AG04450 (cell line): ENCODE measurements around the gene FOXF1. TPM values are rescaled to one million over a fixed set of nuclear protein-coding genes. Genes with fewer than 3 reads are reported as not detected.

Experiments used
- CTCF ChIA-PET: fragments of 300-600, 350-600 bp; formaldehyde crosslinking; extraction: SDS; loops from one replicate; lab custom pipeline; 2022; ENCODE audit warnings: antibody characterized with exemption, inconsistent platforms; lab: Charles Lee
- POLR2A ChIA-PET: fragments of 350-600 bp; formaldehyde crosslinking; extraction: SDS; loops from one replicate; lab custom pipeline; 2021; ENCODE audit warnings: antibody characterized with exemption, inconsistent platforms; lab: Yijun Ruan, JAX
- DNase-seq: peaks from one replicate; pipeline ENCODE4 v3.0.0-alpha.2; 2011; ENCODE audit warnings: low read depth, low spot score
- H3K27ac ChIP-seq: one replicate; pipeline ENCODE4 v1.5.1; 2012; ENCODE audit warnings: low read depth, low read length, control low read depth
- H3K27me3 ChIP-seq: one replicate; pipeline ENCODE4 v1.6.0; 2012; ENCODE audit warnings: low read length; ENCODE audit not compliant: control insufficient read depth, insufficient read depth
- H3K4me3 ChIP-seq: 2 replicates; pipeline ENCODE4 v1.5.1; 2011; ENCODE audit warnings: mild to moderate bottlenecking, low read depth, low read length, control low read depth
- H3K9me3 ChIP-seq: 2 replicates; pipeline ENCODE4 v1.5.1; 2012; ENCODE audit warnings: low read length; ENCODE audit not compliant: control insufficient read depth, insufficient read depth
- CTCF ChIP-seq: IDR thresholded peaks from 2 replicates; pipeline ENCODE4 v1.5.1; 2011; ENCODE audit warnings: low read depth, low read length, control low read depth, inconsistent platforms
- polyA plus RNA-seq: library from polyadenylated mRNA; depleted of rRNA; stranded (reverse); fragments of >200 nt; gene quantifications from 2 replicates; pipeline ENCODE4 v1.2.3, GENCODE V29; 2011

Gene FOXF1
- polyA plus RNA-seq, 1 experiment, result 61.0 TPM

GRCh38 chr16:86554599-86554916 is 44.2 kb downstream of the FOXF1 start:
- Histone ChIP-seq H3K27ac (peak overlapping the region; percentile 65), H3K27me3 (no peaks in the 10 kb centered on the region), H3K9me3 (peaks cover 3% of the 10 kb centered on the region; the same call in 1 of the 2 replicates), H3K4me3 (peak overlapping the region; percentile 96)
- DNase-seq, result no peak
- ChIA-PET CTCF (no interaction called here), POLR2A (no interaction called here)
- no peak for TF ChIP-seq CTCF

DNA sequence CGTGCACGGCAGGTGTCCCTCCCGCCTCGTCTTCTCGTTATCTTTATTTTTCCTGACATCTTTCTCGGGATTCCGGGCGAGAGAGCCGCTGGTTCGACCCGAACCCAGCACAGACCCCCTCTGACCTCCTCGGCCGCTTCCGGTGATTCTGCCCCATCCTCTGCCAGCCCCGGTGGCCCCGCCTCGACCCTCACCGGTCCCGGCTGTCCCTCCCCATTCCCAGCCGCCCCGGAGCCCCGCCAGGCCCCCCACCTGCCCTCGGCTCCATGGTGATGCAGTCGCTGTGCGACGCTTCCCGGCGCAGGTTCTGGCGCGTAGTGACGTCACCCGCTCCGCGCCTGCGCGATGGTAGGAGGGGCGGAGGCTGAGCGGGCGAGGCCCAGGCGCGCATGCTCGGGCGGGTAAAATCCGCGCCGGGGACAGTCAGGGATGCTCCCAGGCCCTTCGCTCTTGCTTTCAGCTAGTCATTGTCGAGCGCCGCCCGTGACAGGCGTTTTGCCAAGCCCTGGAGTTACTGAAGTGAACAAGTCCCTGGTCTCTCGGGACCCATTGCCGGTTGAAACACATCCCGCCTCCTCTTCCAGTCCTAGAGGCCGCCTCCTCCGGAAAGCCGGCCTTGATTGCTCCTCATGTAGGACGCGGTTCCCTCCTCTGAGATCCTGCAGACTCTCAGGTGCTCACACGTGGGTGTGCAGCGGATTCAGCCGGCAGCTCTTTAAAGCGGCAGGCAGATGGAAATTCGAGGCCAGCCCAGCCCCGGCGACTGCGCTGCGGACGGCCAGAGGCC is 44.8 kb downstream of the FOXF1 start, which contains the start of gene MTHFSD:
MTHFSD (minus strand) TSS at position 319 of the 787 bp plus-strand sequence; CDS start at position 268, 51 bp downstream.
- POLR2A ChIA-PET, result no interaction called here
- TF ChIP-seq CTCF, result no peak
- Histone ChIP-seq H3K4me3 (peak within 1 kb of the TSS; percentile 96), H3K27ac (peak within 1 kb of the TSS; percentile 65), H3K9me3 (peaks cover 3% of the 10 kb centered on the region; the same call in 1 of the 2 replicates), H3K27me3 (no peaks in the 10 kb centered on the region)
- DNase-seq, result peak; percentile 76
- CTCF ChIA-PET, result no interaction called here

- peaks cover 3% of the 10 kb centered on the region; the same call in 1 of the 2 replicates for H3K9me3 ChIP-seq
- ChIA-PET POLR2A (no interaction called here), CTCF (no interaction called here)
- DNase-seq, result no peak
- H3K27me3 ChIP-seq, result no peaks in the 10 kb centered on the region
- TF ChIP-seq CTCF, result no peak
- no peak overlapping the region for H3K27ac ChIP-seq
- H3K4me3 ChIP-seq, result peak overlapping the region; percentile 96
Measured at GRCh38 chr16:86555704-86556075, 45.4 kb downstream of the FOXF1 start.

DNA sequence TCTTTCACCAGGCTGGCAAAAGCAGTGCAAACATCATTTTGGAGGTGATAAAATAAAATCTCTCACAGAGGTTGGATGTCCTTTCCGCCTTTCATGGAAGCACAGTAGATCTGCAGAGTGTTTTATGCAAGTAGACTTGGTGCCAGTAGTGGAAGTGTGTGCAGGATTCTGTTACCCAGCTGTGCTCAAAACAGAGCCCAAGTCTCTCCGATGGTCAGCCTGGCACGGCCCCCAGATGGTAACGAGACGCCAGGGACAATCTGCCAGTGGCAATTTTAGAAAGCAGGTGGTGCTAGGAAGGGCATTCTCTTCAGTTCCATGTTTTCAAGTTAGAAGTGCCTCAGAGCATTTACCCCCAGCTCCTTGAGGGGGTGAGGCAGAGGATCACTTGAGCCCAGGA is 46.2 kb downstream of the FOXF1 start:
- DNase-seq, result no peak
- POLR2A ChIA-PET, result no interaction called here
- no peak overlapping the region for H3K4me3 ChIP-seq

More for the DNA sequence above, 46.2 kb downstream of the FOXF1 start:
- H3K27ac ChIP-seq, result no peak overlapping the region
- peaks cover 2% of the 10 kb centered on the region for H3K27me3 ChIP-seq
- no peak for TF ChIP-seq CTCF
- CTCF ChIA-PET, result no interaction called here
- H3K9me3 ChIP-seq, result peaks cover 3% of the 10 kb centered on the region; the same call in 1 of the 2 replicates
